ENCODE data around the gene CUTA. TPM values are rescaled to one million over a fixed set of nuclear protein-coding genes. Genes with fewer than 3 reads are reported as not detected.

The CUTA gene
- total RNA-seq, 2 donors from 2014 or later, result 195 to 196 TPM

- peaks cover 14% of the 10 kb centered on the region for H3K36me3 Mint-ChIP-seq (ENCODE audit: low read depth)
- ATAC-seq, result no peak
- peak overlapping the region; percentile 81 for H3K4me3 Mint-ChIP-seq
- peaks cover 55% of the 10 kb centered on the region for H3K4me1 Mint-ChIP-seq
- H3K27me3 Mint-ChIP-seq, result no peaks in the 10 kb centered on the region
- no peaks in the 10 kb centered on the region for H3K9me3 ChIP-seq (ENCODE audit: control insufficient read depth, low read length, poor library complexity, severe bottlenecking)
- H3K27ac Mint-ChIP-seq, result peak overlapping the region; percentile 100
- no peak for DNase-seq
Observed at GRCh38 chr6:33433001-33433543, 15.2 kb upstream of the CUTA start.

- H3K36me3 Mint-ChIP-seq (ENCODE audit: low read depth), result peaks cover 14% of the 10 kb centered on the region
- H3K27me3 Mint-ChIP-seq, result no peaks in the 10 kb centered on the region
- peaks cover 55% of the 10 kb centered on the region for H3K4me1 Mint-ChIP-seq
- peak overlapping the region; percentile 100 for H3K27ac Mint-ChIP-seq
- ATAC-seq (no peak), DNase-seq (no peak)
- no peaks in the 10 kb centered on the region for H3K9me3 ChIP-seq (ENCODE audit: control insufficient read depth, low read length, poor library complexity, severe bottlenecking)
- H3K4me3 Mint-ChIP-seq, result peak overlapping the region; percentile 81
Observed at GRCh38 chr6:33432546-33432945, 14.6 kb upstream of the CUTA start.

GRCh38 chr6:33431880-33432541 is 14.1 kb upstream of the CUTA start:
- no peaks in the 10 kb centered on the region for H3K9me3 ChIP-seq (ENCODE audit: control insufficient read depth, low read length, poor library complexity, severe bottlenecking)
- Mint-ChIP-seq H3K27ac (peak overlapping the region; percentile 100), H3K4me1 (peaks cover 60% of the 10 kb centered on the region), H3K27me3 (no peaks in the 10 kb centered on the region), H3K36me3 (ENCODE audit: low read depth) (peaks cover 12% of the 10 kb centered on the region), H3K4me3 (peak overlapping the region; percentile 79)
- DNase-seq (no peak), ATAC-seq (no peak)

- Mint-ChIP-seq H3K36me3 (ENCODE audit: low read depth) (peaks cover 10% of the 10 kb centered on the region), H3K4me1 (peaks cover 67% of the 10 kb centered on the region)
- peak; percentile 65 for ATAC-seq
Observed at GRCh38 chr6:33430991-33431879, 13.3 kb upstream of the CUTA start.

GRCh38 chr6:33430334-33430733 is 12.4 kb upstream of the CUTA start:
- Mint-ChIP-seq H3K27ac (peak overlapping the region; percentile 100), H3K27me3 (no peaks in the 10 kb centered on the region), H3K36me3 (ENCODE audit: low read depth) (peaks cover 10% of the 10 kb centered on the region), H3K4me1 (peaks cover 71% of the 10 kb centered on the region), H3K4me3 (peak overlapping the region; percentile 93)
- no peaks in the 10 kb centered on the region for H3K9me3 ChIP-seq (ENCODE audit: control insufficient read depth, low read length, poor library complexity, severe bottlenecking)
- no peak for DNase-seq
- peak; percentile 4 for ATAC-seq

More at GRCh38 chr6:33430991-33431879, 13.3 kb upstream of the CUTA start:
- peak; percentile 68 to 73 (median 70) for DNase-seq
- Mint-ChIP-seq H3K4me3 (peak overlapping the region; percentile 93), H3K27ac (peak overlapping the region; percentile 100), H3K27me3 (no peaks in the 10 kb centered on the region)
- no peaks in the 10 kb centered on the region for H3K9me3 ChIP-seq (ENCODE audit: control insufficient read depth, low read length, poor library complexity, severe bottlenecking)

- ATAC-seq (no peak), DNase-seq (no peak)
- no peaks in the 10 kb centered on the region for H3K9me3 ChIP-seq (ENCODE audit: control insufficient read depth, low read length, poor library complexity, severe bottlenecking)
- H3K27ac Mint-ChIP-seq, result peak overlapping the region; percentile 100
- H3K4me3 Mint-ChIP-seq, result peak overlapping the region; percentile 93
- peaks cover 75% of the 10 kb centered on the region for H3K4me1 Mint-ChIP-seq
- H3K27me3 Mint-ChIP-seq, result no peaks in the 10 kb centered on the region
- H3K36me3 Mint-ChIP-seq (ENCODE audit: low read depth), result peaks cover 13% of the 10 kb centered on the region
Observed at GRCh38 chr6:33429750-33430052, 11.8 kb upstream of the CUTA start.

GRCh38 chr6:33428966-33429749 is 11.3 kb upstream of the CUTA start:
- peak overlapping the region; percentile 93 for H3K4me3 Mint-ChIP-seq
- peaks cover 79% of the 10 kb centered on the region for H3K4me1 Mint-ChIP-seq
- H3K36me3 Mint-ChIP-seq (ENCODE audit: low read depth), result peaks cover 12% of the 10 kb centered on the region
- no peak for DNase-seq
- no peaks in the 10 kb centered on the region for H3K9me3 ChIP-seq (ENCODE audit: control insufficient read depth, low read length, poor library complexity, severe bottlenecking)
- peak overlapping the region; percentile 100 for H3K27ac Mint-ChIP-seq
- no peak for ATAC-seq
- no peaks in the 10 kb centered on the region for H3K27me3 Mint-ChIP-seq

- no peaks in the 10 kb centered on the region for H3K27me3 Mint-ChIP-seq
- no peak for ATAC-seq
- peak overlapping the region; percentile 93 for H3K4me3 Mint-ChIP-seq
- no peak for DNase-seq
- H3K27ac Mint-ChIP-seq, result peak overlapping the region; percentile 100
- peaks cover 8% of the 10 kb centered on the region for H3K36me3 Mint-ChIP-seq (ENCODE audit: low read depth)
- H3K9me3 ChIP-seq (ENCODE audit: control insufficient read depth, low read length, poor library complexity, severe bottlenecking), result no peaks in the 10 kb centered on the region
- H3K4me1 Mint-ChIP-seq, result peaks cover 78% of the 10 kb centered on the region
Observed at GRCh38 chr6:33428224-33428965, 10.5 kb upstream of the CUTA start.

- H3K9me3 ChIP-seq (ENCODE audit: control insufficient read depth, low read length, poor library complexity, severe bottlenecking), result no peaks in the 10 kb centered on the region
- peak; percentile 8 for ATAC-seq
- Mint-ChIP-seq H3K27me3 (no peaks in the 10 kb centered on the region), H3K4me3 (peak overlapping the region; percentile 99), H3K27ac (peak overlapping the region; percentile 100), H3K4me1 (peaks cover 79% of the 10 kb centered on the region), H3K36me3 (ENCODE audit: low read depth) (peaks cover 4% of the 10 kb centered on the region)
- DNase-seq, result peak; percentile 54 to 70 (median 68)
Observed at GRCh38 chr6:33427585-33428223, 9.8 kb upstream of the CUTA start.

- H3K4me3 Mint-ChIP-seq, result peak overlapping the region; percentile 99
- peak in 2 of 3 donors; percentile 32 to 58 for DNase-seq
Observed at GRCh38 chr6:33426590-33427511, 8.9 kb upstream of the CUTA start.

More at GRCh38 chr6:33426590-33427511, 8.9 kb upstream of the CUTA start:
- Mint-ChIP-seq H3K27me3 (no peaks in the 10 kb centered on the region), H3K27ac (peak overlapping the region; percentile 100), H3K36me3 (ENCODE audit: low read depth) (peaks cover 4% of the 10 kb centered on the region), H3K4me1 (peaks cover 77% of the 10 kb centered on the region)
- ATAC-seq, result peak; percentile 31
- H3K9me3 ChIP-seq (ENCODE audit: control insufficient read depth, low read length, poor library complexity, severe bottlenecking), result no peaks in the 10 kb centered on the region

Data from T-helper 17 cell (primary cell).